Fibroblast of villous mesenchyme (primary cell): Measurements from ENCODE around the gene FFAR2. TPM values are rescaled to one million over a fixed set of nuclear protein-coding genes. Genes with fewer than 3 reads are reported as not detected.
A peak's percentile ranks its signal among the peaks of the same experiment; 100 is the strongest.

Experiments used
- DNase-seq: peaks from one replicate; pipeline ENCODE4 v3.0.0-alpha.2; 2010; ENCODE audit warnings: low read depth
- H3K4me3 ChIP-seq: 2 replicates; pipeline ENCODE4 v1.5.1; 2011; ENCODE audit warnings: low read depth, mild to moderate bottlenecking, low read length
- small RNA-seq: library from RNA; depleted of rRNA; stranded (forward); fragments of <200 nt; gene quantifications from one replicate; pipeline ENCODE3, GENCODE V24; 2012
- total RNA-seq: library from RNA; depleted of rRNA; stranded (reverse); fragments of >200 nt; gene quantifications from 2 replicates; pipeline ENCODE4 v1.2.3, GENCODE V29; 2012
- TF ChIP-seq, protein P1 (sequence below): IDR thresholded peaks from 2 replicates; pipeline ENCODE4 v1.5.1; 2012; ENCODE audit warnings: low read depth, mild to moderate bottlenecking, low read length; ENCODE audit not compliant: insufficient read depth

Gene FFAR2
- total RNA-seq, 1 donor = not detected

DNA sequence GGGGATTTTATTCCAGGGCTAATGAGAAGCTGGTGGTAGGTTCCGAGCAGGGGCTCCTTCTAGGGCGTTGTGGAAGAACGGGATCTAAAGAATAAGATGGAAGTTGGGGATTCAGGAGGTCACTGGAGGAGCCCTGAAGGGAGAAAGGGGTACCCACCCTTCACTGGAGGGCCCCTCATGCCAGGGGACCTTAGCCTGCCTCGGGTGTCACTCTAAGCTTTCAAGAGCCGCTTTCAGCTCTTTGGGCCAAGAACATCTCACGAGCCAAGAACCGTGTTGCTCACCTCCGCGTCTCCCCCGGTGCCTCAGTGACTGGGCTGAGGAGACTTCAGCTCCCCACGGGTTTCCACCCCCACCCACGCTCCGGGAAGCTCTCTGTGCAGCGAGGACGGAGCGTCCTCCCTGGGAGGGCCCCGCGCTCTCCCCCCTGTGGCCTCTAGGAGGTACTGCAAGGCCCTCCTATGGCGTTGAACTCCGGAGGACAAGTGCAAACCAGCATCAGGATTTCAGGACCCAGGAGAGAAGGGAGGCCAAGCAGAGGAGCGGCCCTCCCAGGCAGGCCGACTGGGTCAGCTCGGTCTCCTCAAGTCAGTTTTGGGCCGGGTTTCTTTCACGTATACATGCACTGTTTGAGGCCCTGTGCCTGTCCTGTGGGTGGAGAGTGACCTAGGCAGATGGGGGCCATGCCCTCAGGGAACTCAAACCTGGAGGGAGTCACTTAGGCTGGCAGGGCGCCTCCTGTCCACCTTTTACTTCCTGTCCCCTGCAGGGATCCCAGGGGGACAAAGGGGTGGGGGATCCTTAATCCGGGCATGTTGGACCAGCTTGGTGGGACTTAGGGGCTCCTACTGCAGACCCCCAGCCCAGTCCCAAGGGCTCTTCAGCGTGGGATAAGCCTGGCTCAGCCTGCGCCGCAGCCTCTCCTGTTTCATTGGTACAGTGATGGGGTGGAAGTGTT is 47.3 kb downstream of the FFAR2 start:
- H3K4me3 ChIP-seq = no peak overlapping the region
- TF ChIP-seq, protein P1, sequence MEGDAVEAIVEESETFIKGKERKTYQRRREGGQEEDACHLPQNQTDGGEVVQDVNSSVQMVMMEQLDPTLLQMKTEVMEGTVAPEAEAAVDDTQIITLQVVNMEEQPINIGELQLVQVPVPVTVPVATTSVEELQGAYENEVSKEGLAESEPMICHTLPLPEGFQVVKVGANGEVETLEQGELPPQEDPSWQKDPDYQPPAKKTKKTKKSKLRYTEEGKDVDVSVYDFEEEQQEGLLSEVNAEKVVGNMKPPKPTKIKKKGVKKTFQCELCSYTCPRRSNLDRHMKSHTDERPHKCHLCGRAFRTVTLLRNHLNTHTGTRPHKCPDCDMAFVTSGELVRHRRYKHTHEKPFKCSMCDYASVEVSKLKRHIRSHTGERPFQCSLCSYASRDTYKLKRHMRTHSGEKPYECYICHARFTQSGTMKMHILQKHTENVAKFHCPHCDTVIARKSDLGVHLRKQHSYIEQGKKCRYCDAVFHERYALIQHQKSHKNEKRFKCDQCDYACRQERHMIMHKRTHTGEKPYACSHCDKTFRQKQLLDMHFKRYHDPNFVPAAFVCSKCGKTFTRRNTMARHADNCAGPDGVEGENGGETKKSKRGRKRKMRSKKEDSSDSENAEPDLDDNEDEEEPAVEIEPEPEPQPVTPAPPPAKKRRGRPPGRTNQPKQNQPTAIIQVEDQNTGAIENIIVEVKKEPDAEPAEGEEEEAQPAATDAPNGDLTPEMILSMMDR = peak; percentile 99
- DNase-seq = peak; percentile 63

DNA sequence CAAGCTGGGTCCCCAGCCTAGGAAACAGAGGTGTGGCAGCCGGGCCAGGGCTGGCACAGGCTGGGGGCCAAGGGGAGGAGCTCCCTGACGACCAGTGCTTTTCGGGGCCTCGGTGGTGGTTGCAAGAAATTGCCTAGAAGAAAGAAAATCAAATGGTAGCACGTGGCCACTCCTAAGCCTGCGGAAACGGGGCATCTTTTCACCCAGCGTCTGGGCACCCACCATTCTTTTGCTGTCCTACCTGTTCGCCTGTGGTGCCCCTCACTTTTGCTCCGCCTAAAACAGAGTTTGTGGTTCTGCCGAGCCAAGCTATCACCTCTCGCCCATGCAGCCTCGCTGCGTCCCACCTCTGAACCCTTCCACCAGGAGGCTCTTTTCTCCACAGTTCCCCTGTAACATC is 49.3 kb downstream of the FFAR2 start:
- TF ChIP-seq, protein P1 = no peak
- H3K4me3 ChIP-seq = no peak overlapping the region
- no peak for DNase-seq

DNA sequence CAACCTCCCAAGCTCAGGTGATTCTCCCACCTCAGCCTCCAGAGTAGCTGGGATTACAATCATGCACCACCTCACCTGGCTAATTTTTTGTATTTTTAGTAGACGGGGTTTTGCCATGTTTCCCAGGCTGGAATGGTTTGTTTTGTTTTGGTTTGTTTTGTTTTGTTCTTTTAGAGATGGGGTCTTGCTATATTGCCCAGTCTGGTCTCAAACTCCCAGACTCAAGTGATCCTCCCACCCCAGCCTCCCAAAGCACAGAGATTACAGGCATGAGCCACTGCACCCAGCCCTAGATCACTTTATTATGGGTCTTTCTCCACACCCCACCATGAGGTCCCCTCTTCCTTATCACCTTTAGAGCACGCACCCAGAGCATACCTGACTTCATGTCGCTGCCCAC is 50.2 kb downstream of the FFAR2 start:
- H3K4me3 ChIP-seq = no peak overlapping the region
- TF ChIP-seq, protein P1 = no peak
- no peak for DNase-seq

DNA sequence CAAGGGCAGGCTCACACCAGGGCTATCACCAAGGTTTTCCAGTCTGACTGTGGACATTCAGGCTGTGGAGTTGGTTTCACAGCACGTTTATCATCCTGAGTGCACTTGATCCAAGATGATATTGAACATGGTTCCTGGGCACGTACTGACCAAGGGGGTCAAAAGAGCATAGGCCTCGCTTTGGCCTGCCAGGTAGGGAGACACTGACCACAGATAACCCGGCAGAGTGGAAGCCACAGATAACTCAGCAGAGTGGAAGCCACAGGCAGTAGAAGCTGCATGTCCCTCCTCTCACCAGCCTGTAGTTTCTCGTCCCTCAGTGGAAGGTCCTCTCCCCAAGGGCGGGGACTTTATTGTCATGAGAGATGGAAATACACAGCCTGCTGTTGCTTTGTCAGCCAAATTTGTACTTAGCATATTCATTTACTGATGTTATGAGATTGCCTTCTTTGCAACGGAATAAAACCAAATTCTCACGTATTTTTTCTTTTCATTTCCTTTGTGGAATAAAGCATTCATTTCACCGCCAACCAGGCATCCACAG is 51.0 kb downstream of the FFAR2 start:
- no peak for DNase-seq
- TF ChIP-seq, protein P1 = no peak
- no peak overlapping the region for H3K4me3 ChIP-seq

DNA sequence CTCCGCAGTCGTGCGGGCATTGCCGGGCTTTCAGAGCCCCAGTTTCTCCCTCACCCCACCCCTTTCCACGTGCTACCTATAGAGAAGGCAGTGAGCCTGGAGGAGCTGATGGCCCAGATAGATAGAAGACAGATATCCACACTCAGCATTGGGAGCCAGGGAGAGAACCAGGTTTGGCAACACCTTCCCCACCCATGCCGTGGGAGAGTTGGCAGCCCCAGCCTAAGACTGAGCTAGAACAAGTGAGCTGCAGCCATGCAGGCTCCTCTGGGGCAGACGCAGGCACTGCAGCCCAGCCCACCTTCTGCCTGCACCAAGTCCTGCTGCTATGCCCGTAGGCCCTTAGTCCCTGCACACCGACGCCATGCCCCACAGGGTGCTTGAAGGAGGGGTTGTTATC is 52.6 kb downstream of the FFAR2 start:
- TF ChIP-seq, protein P1 = no peak
- no peak for DNase-seq
- no peak overlapping the region for H3K4me3 ChIP-seq

Small RNA genes lying within 50 kb of the gene (small RNA-seq; reads per million reads assigned to genes)
- not detected for gene RN7SL491P

Other genes with a start within 250 kb of the FFAR2 start
- gene FAM187B, start 219.5 kb upstream of the FFAR2 start, total RNA-seq = not detected in 2 replicates
- 0.86 and 1.6 TPM in 2 replicates for gene LSR, start 199.3 kb upstream of the FFAR2 start, total RNA-seq
- gene USF2, start 179.3 kb upstream of the FFAR2 start, total RNA-seq = 50.1 and 58.3 TPM in 2 replicates
- gene HAMP, start 165.7 kb upstream of the FFAR2 start, total RNA-seq = not detected in 2 replicates
- gene MAG, start 156.1 kb upstream of the FFAR2 start, total RNA-seq = not detected in 2 replicates
- 0.32 TPM in 1 of 2 replicates, not detected in the other for gene CD22, start 119.1 kb upstream of the FFAR2 start, total RNA-seq
- gene FFAR1, start 100.4 kb upstream of the FFAR2 start, total RNA-seq = not detected in 2 replicates
- gene FFAR3, start 89.8 kb upstream of the FFAR2 start, total RNA-seq = not detected in 2 replicates
- gene GPR42, start 77.2 kb upstream of the FFAR2 start, total RNA-seq = not detected in 2 replicates
- not detected in 2 replicates for gene KRTDAP, start 42.2 kb downstream of the FFAR2 start, total RNA-seq
- gene DMKN, start 65.4 kb downstream of the FFAR2 start, total RNA-seq = 0.97 and 2.2 TPM in 2 replicates
- gene SBSN, start 80.1 kb downstream of the FFAR2 start, total RNA-seq = under 0.01 TPM in 1 of 2 replicates, not detected in the other
- not detected in 2 replicates for gene GAPDHS, start 85.2 kb downstream of the FFAR2 start, total RNA-seq
- gene TMEM147, start 97.4 kb downstream of the FFAR2 start, total RNA-seq = 77.3 and 81.2 TPM in 2 replicates
- not detected in 2 replicates for gene ATP4A, start 115.4 kb downstream of the FFAR2 start, total RNA-seq
- not detected in 2 replicates for gene PMIS2, start 137.9 kb downstream of the FFAR2 start, total RNA-seq
- 6.5 and 6.8 TPM in 2 replicates for gene HAUS5, start 164.5 kb downstream of the FFAR2 start, total RNA-seq
- 41.0 and 54.1 TPM in 2 replicates for gene RBM42, start 180.8 kb downstream of the FFAR2 start, total RNA-seq
- gene ETV2, start 193.5 kb downstream of the FFAR2 start, total RNA-seq = under 0.01 and 0.86 TPM in 2 replicates
- 165 and 215 TPM in 2 replicates for gene COX6B1, start 200.1 kb downstream of the FFAR2 start, total RNA-seq
- not detected in 2 replicates for gene UPK1A, start 218.3 kb downstream of the FFAR2 start, total RNA-seq